ENCODE data around the gene ID1.
"Not testable (repeated sequence)": the region's sequence is repeated elsewhere in the genome, so short reads cannot be mapped to it uniquely, and the experiment has no call there.

ID1 gene

DNA sequence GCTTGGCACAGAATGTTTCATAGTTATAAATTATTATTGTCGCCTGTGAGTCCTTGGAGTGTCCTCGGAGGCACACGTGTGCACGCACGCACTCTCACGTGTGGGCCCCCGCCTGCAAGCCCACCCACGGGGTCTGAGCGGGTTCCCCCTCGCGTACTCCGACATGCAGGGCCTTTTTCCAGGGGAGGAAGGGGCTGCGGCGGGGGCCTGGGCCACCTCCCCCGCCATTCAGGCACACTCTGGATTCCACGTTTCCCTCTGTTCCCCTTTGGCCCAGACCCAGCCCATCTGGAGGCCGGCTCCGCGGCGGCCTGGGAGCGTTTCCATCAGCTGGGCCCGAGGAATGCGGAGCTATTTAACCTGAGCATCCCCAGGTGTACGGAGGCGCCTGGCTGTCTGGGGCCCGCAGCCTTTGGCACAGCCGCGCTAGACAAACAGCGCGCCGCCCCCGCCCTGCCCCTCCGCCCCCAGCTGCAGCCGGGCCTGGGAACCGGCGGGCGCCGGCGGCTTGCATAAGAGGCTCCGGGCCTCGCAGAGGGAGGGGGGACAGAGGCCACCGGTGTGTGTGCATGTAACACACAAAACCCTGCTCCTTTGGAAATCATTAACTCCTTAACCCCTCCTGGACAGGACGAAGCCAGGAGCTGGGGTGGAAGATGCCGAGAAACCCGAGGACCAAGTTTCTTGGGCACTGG, 3.3 kb downstream of the ID1 start:
- DNase-seq, result peak; percentile 80
- H3K36me3 Mint-ChIP-seq (ENCODE audit: low read depth), result peaks cover 6% of the 10 kb centered on the region
- H3K9me3 Mint-ChIP-seq, result no peaks in the 10 kb centered on the region
- peaks cover 8% of the 10 kb centered on the region for H3K27me3 Mint-ChIP-seq (ENCODE audit: low read depth, poor library complexity)
- TF ChIP-seq, protein P1, sequence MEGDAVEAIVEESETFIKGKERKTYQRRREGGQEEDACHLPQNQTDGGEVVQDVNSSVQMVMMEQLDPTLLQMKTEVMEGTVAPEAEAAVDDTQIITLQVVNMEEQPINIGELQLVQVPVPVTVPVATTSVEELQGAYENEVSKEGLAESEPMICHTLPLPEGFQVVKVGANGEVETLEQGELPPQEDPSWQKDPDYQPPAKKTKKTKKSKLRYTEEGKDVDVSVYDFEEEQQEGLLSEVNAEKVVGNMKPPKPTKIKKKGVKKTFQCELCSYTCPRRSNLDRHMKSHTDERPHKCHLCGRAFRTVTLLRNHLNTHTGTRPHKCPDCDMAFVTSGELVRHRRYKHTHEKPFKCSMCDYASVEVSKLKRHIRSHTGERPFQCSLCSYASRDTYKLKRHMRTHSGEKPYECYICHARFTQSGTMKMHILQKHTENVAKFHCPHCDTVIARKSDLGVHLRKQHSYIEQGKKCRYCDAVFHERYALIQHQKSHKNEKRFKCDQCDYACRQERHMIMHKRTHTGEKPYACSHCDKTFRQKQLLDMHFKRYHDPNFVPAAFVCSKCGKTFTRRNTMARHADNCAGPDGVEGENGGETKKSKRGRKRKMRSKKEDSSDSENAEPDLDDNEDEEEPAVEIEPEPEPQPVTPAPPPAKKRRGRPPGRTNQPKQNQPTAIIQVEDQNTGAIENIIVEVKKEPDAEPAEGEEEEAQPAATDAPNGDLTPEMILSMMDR (IDR thresholded peaks at IDR 0.05), result no peak
- peak overlapping the region; percentile 94 for H3K27ac Mint-ChIP-seq
- peaks cover 30% of the 10 kb centered on the region for H3K4me1 Mint-ChIP-seq
- H3K4me3 Mint-ChIP-seq, result peak overlapping the region; percentile 96

DNA sequence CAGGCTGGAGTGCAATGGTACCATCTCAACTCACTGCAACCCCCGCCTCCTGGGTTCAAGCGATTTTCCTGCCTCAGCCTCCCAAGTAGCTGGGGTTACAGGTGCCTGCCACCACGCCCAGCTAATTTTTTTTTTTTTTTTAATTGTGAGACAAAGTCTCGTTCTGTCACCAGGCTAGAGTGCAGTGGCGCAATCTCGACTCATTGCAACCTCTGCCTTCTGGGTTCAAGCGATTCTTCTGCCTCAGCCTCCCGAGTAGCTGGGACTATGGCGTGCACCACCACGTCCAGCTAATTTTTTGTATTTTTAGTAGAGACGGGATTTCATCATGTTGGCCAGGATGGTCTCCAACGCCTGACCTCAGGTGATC, 7.2 kb downstream of the ID1 start:
- H3K9me3 Mint-ChIP-seq; H3K27me3 Mint-ChIP-seq (ENCODE audit: low read depth, poor library complexity); DNase-seq; H3K36me3 Mint-ChIP-seq (ENCODE audit: low read depth); H3K4me3 Mint-ChIP-seq: not testable (repeated sequence)
- H3K4me1 Mint-ChIP-seq, result peaks cover 17% of the 10 kb centered on the region
- peak overlapping the region; percentile 66 for H3K27ac Mint-ChIP-seq

DNA sequence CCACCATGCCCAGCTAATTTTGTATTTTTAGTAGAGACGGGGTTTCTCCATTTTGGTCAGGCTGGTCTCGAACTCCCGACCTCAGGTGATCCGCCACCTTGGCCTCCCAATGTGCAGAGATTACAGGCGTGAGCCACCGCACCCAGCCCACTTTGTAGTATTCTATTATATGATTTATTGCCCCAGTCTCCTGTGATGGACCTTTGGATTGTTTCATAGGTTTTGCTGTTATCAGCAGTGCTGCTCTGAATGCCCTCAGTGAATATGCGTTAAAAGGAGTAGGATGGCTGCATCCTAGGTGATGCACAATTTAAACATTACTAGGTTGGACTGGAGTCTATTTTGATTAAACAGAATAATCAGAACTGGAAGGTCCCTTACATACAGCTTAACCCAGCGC, 10.3 kb downstream of the ID1 start:
- Mint-ChIP-seq H3K27ac (no peak overlapping the region), H3K9me3 (peaks cover 4% of the 10 kb centered on the region), H3K4me1 (peaks cover 5% of the 10 kb centered on the region), H3K4me3 (no peak overlapping the region), H3K36me3 (ENCODE audit: low read depth) (no peaks in the 10 kb centered on the region), H3K27me3 (ENCODE audit: low read depth, poor library complexity) (peaks cover 22% of the 10 kb centered on the region)
- no peak for DNase-seq
- TF ChIP-seq, protein P1 (IDR thresholded peaks at IDR 0.05), result no peak

DNA sequence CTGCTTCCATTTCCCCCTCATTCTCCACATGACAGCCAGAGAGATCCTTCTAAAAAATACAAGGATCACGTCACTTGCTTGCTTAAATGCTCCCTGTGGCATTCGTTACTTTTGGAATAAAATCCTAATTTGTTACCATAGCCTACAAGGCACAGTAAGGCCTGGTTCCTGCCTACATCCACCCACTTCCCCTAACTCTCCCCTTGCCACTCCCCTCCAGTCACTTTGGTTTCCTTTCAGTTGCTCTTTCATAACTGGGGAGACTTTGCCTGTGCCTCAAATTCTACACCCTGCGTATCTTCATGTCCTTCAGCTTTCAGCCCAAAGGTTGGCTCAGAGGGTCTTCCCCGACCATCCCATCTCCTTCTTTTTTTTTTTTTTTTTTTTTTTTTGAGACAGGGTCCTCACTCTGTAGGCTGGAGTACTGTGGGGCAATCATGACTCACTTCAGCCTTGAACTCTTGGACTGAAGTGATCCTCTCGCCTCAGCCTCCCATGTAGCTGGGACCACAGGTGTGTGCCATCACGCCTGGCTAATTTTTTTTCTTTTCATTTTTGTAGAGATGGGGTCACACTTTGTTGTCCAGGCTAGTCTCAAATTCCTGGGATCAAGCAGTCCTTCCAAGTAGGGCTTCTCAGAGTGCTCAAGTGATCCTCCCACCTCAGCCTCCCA, 12.5 kb downstream of the ID1 start:
- H3K36me3 Mint-ChIP-seq (ENCODE audit: low read depth), result no peaks in the 10 kb centered on the region
- H3K4me1 Mint-ChIP-seq, result peaks cover 5% of the 10 kb centered on the region
- H3K27ac Mint-ChIP-seq, result no peak overlapping the region
- TF ChIP-seq, protein P1 (IDR thresholded peaks at IDR 0.05), result no peak
- DNase-seq, result no peak
- H3K9me3 Mint-ChIP-seq, result peaks cover 4% of the 10 kb centered on the region
- H3K27me3 Mint-ChIP-seq (ENCODE audit: low read depth, poor library complexity), result peaks cover 22% of the 10 kb centered on the region
- no peak overlapping the region for H3K4me3 Mint-ChIP-seq

DNA sequence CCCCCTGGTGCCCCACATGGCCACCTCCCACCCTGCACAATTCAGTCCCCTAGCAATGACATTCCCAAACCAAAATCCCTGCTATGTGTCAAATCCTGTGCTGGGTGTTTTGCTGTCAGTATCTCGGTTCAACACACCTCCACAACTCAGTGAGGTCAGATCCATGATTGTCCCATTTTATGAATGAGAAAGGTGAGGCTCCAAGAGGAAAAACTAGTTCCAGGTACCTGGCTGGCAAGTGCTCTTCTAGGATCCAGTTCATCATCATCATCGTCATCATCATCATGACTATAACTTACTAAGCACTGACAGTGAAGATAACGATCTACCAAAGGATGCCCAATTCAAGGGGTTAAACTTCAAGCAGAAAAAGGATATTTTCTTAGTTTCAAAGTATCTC, 15.2 kb downstream of the ID1 start:
- no peak for DNase-seq
- H3K27me3 Mint-ChIP-seq (ENCODE audit: low read depth, poor library complexity), result peaks cover 13% of the 10 kb centered on the region
- peaks cover 4% of the 10 kb centered on the region for H3K9me3 Mint-ChIP-seq
- H3K27ac Mint-ChIP-seq, result no peak overlapping the region
- H3K36me3 Mint-ChIP-seq (ENCODE audit: low read depth), result no peaks in the 10 kb centered on the region
- TF ChIP-seq, protein P1 (IDR thresholded peaks at IDR 0.05), result no peak
- H3K4me1 Mint-ChIP-seq, result peaks cover 5% of the 10 kb centered on the region
- no peak overlapping the region for H3K4me3 Mint-ChIP-seq

DNA sequence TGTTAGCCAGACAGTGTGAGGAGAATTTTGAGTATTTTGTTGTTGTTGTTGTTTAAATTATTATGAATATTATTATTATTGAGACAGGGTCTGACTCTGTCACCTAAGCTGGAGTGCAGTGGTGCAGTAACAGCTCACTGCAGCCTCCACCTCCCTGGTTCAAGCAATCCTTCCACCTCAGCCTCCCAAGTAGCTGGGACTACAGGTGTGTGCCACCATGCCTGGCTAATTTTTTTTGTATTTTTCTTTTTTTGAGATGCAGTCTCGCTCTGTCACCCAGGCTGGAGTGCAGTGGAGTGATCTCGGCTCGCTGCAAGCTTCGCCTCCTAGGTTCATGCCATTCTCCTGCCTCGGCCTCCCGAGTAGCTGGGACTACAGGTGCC, 18.0 kb downstream of the ID1 start:
- not testable (repeated sequence) for H3K27ac Mint-ChIP-seq; H3K4me3 Mint-ChIP-seq; H3K9me3 Mint-ChIP-seq; DNase-seq; H3K4me1 Mint-ChIP-seq; H3K36me3 Mint-ChIP-seq (ENCODE audit: low read depth)
- H3K27me3 Mint-ChIP-seq (ENCODE audit: low read depth, poor library complexity), result peaks cover 10% of the 10 kb centered on the region

DNA sequence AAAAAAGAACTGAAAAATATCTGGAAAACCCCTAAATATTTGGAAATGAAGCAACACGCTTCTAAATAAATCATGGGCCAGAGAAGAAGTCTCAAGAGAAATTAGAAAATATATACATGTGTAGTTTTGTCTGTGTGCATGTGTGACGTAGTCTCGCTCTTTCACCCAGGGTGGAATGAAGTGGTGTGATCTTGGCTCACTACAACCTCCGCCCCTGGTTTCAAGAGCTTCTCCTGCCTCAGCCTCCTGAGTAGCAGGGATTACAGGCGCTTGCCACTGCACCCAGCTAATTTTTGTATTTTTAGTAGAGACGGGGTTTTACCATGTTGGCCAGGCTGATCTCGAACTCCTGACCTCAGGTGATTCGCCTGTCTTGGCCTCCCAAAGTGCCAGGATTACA, 21.4 kb downstream of the ID1 start:
- not testable (repeated sequence) for H3K27ac Mint-ChIP-seq; H3K27me3 Mint-ChIP-seq (ENCODE audit: low read depth, poor library complexity); H3K4me1 Mint-ChIP-seq; H3K4me3 Mint-ChIP-seq; H3K9me3 Mint-ChIP-seq; DNase-seq; H3K36me3 Mint-ChIP-seq (ENCODE audit: low read depth)

DNA sequence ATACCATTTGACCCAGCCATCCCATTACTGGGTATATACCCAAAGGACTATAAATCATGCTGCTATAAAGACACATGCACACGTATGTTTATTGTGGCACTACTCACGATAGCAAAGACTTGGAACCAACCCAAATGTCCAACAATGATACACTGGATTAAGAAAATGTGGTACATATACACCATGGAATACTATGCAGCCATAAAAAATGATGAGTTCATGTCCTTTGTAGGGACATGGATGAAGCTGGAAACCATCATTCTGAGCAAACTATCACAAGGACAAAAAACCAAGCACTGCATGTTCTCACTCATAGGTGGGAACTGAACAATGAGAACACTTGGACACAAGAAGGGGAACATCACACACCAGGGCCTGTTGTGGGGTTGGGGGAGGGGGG, 23.0 kb downstream of the ID1 start:
- not testable (repeated sequence) for H3K4me1 Mint-ChIP-seq, H3K9me3 Mint-ChIP-seq

More for the DNA sequence above, 23.0 kb downstream of the ID1 start:
- not testable (repeated sequence) for H3K27ac Mint-ChIP-seq; H3K4me3 Mint-ChIP-seq; H3K27me3 Mint-ChIP-seq (ENCODE audit: low read depth, poor library complexity); H3K36me3 Mint-ChIP-seq (ENCODE audit: low read depth); DNase-seq
